Uterus (tissue), 2 donors: ENCODE data around the gene CLPSL1.

Experiments used
- CTCF ChIP-seq, 4 experiments: fragments of 200-600 bp in 2 of 4; fragments of 450-650 bp in 2 of 4; sonication (generic) in 2 of 4; IDR thresholded peaks; one replicate each; pipeline ENCODE4 v1.5.1; 2016 to 2019; ENCODE audit warnings: antibody characterized with exemption in 4 of 4, mild to moderate bottlenecking in 2 of 4, moderate library complexity in 1 of 4
- POLR2A ChIP-seq, 2 donors: fragments of 450-650 bp; IDR thresholded peaks; one replicate each; pipeline ENCODE4 v1.6.1; 2016; ENCODE audit warnings: antibody characterized with exemption in 2 of 2, mild to moderate bottlenecking in 1 of 2, moderate library complexity in 1 of 2

GRCh38 chr6:35786272-35786671 is 5.5 kb downstream of the CLPSL1 start:
- TF ChIP-seq POLR2A (IDR thresholded peaks at IDR 0.05) (no peak), CTCF (IDR thresholded peaks at IDR 0.05) (no peak)
